T47D (cell line): ENCODE data around the gene CHST11.

ENCODE experiments used
- DNase-seq, 2 experiments: peaks; one replicate each; pipeline versions ENCODE4 v3.0.0 to v3.0.0-alpha.2; 2011 to 2012; ENCODE audit warnings: low read depth in 1 of 2, low spot score in 1 of 2
- JUND ChIP-seq: IDR thresholded peaks from 2 replicates; pipeline ENCODE4 v1.6.1; 2012; ENCODE audit warnings: low read depth
- in situ Hi-C: cut with HindIII; loops from 2 replicates; pipeline ENCODE4 v1.10.0; 2016; ENCODE audit warnings: low sequenced_read_pairs, low pct_unique_long_range_greater_than_20kb

Gene CHST11

DNA sequence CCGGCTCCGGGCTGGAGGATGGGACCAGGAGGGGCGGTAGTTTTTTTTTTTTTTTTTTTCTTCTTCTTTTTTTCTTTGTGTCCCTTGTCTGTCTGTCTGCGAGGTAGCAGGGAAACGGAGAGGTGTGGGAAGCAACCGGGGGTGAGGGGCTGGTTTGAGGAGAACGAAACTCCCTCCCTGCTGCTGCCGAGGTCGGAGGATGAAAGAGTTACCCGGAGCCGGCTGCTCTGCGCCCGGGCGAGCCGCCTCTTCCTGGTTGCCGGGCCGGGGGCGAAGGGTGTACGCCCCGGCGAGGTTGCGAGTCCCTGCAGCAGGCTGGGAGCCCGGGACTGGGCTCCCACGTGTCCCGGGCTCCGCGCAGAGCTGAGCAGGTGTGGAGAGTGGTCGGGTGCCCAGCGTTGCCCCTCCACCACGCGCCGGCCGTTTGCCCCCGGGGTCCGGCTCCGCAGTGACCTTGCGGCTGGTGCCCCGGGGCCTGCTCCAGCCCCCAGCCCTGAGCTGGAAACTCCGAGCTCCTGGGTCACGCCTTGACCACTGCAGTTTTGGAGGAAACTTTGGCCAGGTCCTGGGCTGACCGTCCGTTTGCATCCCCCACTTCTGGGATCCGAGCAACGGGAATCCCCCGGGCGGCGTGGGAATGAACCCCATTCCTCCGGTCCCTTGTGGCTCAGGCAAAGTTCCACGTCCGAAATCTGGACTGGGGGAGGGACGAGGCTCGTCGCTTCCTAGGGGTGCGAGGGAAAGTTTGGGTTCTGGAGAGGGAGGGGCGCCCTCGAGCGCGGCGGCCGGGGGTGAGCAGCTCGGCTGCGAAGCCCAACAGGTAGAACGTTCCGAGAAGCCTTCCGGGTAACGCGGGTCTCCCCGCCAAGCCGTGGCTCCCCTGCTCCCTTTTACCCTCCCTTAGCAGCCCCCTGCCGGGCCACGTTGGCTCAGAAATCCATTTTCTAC is 1.3 kb downstream of the CHST11 start:
- TF ChIP-seq JUND, result no peak
- peak; percentile 36 to 65 for DNase-seq
- in situ Hi-C loops, result no loop called here

DNA sequence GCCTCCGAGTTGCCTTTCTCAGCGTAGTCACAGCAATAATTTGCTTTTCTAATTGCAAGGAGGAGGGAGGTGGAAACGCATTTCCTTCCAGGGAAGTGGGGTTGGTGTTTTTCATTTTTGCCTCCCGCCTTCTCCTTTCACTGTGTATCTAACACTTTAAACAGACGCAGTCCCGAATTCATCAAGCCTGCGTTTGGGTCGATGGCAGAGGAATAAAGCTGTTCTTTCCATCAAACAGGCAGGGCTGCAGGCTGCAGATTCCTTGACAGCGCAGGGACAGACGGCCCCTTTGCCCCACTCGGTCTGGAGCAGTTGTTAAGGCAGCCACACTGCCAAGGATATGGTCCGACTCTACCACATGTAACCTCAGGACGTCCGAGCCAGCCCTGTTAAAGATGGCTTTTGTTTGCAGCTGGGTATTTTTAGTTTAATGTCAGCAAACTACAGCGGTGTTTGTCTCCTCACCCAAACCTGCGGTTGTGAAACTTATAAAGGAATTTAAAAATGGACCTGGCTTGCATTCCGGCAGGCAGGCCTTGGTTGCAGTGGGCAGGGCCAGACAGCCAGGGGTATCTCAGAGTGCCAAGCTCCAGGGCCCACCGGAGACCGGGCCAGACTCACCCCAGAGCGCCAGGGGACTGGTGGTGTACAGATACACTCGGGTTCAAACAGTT is 2.1 kb downstream of the CHST11 start:
- no peak for DNase-seq
- in situ Hi-C loops, result no loop called here
- TF ChIP-seq JUND, result no peak

- DNase-seq, result no peak
- in situ Hi-C loops, result no loop called here
- no peak for TF ChIP-seq JUND
These were observed 2.7 kb downstream of the CHST11 start for GRCh38 chr12:104459368-104459909.

DNA sequence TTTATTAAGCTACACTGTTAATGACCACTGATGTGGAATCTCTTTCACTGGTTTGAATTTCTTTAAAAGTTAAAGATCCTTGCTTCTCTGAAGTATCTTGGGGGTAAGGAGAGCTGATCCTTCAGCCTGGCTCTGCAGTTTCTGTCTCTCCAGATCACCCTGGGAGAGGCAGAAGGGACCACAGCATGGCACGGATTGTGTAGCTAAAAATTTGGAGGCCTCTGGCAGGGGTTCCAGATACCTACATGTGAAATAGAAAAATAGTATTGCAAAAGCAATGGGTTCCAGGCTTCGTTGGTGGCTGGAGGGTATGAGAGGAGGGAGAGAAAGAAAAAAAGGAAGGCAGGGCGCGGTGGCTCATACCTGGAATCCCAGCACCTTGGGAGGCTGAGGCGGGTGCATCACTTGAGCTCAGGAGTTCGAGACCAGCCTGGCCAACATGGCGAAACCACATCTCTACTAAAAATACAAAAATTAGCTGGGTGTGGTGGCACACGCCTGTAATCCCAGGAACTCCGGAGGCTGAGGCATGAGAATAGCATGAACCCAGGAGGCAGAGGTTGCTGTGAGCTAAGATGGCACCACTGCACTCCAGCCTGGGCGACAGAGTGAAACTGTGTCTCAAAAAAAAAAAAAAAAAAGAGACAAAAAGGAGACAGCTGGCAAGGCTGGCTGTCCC is 3.4 kb downstream of the CHST11 start:
- DNase-seq, result no peak
- in situ Hi-C loops, result no loop called here
- no peak for TF ChIP-seq JUND

DNA sequence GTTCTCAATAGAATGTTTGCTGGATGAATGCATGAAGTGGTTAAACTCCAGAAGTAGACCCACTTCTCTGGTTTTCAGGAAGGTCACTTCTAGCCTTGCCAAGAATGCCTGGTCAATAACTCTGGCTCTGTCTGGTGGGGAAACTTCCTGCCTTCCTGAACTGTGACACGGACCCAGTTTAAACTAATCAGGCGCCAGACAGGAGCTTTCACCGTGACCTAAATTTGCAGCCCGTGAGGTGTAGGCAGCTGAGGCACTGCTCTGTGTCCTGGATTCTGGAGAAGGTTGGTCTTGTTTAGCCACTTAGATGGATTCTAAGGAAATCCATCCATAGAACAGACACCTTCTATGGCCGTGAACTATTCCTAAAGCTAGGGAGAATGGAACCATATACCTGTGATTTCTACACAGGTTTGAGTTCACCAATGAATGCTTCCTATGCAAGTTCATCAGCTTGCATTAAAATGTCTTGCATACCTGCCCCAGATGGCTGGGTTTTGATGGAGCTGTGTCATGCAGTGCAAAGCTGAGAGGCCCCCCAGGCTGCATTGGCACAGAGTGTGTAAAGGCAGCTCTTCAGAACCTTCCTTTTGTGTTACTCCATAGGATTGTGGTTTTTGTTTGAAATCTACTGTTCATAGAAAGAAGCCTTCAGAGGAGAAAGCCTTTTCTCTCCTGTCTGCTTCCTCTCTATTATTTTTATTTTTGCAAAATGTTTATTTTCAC is 4.4 kb downstream of the CHST11 start:
- in situ Hi-C loops, result no loop called here
- no peak for DNase-seq
- TF ChIP-seq JUND, result no peak

- TF ChIP-seq JUND, result no peak
- no peak for DNase-seq
- in situ Hi-C loops, result no loop called here
These were observed 5.6 kb downstream of the CHST11 start for GRCh38 chr12:104462325-104462724.

- in situ Hi-C loops, result no loop called here
- no peak for DNase-seq
- TF ChIP-seq JUND, result no peak
These were observed 6.2 kb downstream of the CHST11 start for GRCh38 chr12:104462931-104463339.

DNA sequence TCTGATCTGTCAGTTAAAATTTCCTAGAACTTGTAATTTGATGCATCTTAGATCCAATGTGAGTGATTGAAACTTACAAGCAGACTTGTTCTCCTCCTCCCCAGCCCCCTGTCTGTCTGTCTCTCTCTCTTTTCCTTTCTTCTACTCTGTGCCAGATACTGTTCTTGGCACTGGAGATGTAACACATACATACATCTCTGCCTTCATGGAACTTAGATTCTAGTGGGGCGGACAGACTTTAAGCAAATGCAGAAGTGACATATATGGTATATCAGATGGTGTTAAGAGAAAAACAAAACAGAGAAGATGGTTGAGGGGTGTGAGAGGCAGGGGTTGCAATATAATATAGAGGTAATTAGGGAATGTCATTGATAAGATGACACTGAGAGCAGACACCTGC is 6.6 kb downstream of the CHST11 start:
- no peak for DNase-seq
- no peak for TF ChIP-seq JUND
- in situ Hi-C loops, result no loop called here

- no peak for DNase-seq
- in situ Hi-C loops, result no loop called here
- no peak for TF ChIP-seq JUND
These were observed 8.2 kb downstream of the CHST11 start for GRCh38 chr12:104464899-104465298.

GRCh38 chr12:104466709-104467345 is 10.1 kb downstream of the CHST11 start:
- no peak for DNase-seq
- TF ChIP-seq JUND, result no peak
- in situ Hi-C loops, result no loop called here

DNA sequence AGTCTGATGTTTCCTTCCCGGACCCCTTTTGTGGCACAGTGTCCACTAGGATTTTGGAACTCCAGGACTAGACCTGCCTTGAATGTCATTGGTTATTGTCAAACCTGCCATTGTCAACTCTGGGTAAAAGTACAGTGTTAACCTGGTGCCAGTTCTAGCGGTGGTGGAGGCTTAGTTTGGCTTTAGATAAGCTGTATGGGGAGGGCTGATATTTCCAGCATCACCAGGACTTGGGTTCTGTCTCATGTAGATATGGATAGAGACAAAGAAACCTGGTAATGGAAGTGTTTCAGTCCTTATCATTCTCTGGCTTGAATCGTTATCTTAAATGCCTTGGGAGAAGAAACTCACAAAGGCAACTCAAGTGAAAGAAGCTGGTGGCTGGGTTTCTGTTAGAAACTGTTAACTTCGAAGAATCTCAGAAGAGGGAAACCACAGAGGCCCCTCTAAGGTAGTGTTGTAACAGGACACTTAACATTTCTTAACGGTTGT is 10.6 kb downstream of the CHST11 start:
- no peak for TF ChIP-seq JUND
- in situ Hi-C loops, result no loop called here
- DNase-seq, result no peak

DNA sequence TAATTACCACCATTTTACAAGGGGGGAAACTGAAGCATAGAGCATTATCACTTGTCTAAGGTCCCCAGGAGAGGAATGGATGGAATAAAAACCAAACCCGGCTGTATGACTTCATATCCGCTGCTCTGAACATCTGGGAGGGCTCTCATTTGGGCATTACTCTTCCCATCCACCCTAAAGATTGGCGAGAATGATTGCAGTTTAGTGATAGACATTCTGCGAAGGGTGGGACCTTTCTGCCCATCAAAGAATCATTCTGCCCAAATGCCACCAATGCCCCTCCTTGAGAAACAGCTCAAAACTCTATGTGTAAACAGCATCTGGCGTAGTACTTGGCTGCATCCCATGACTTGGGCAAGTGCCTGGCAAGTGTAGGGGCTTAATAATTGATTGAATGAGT is 11.6 kb downstream of the CHST11 start:
- no peak for DNase-seq
- in situ Hi-C loops, result no loop called here
- TF ChIP-seq JUND, result no peak
